Liver (tissue), 9 donors: Measurements from ENCODE around the gene CDH13. TPM values are rescaled to one million over a fixed set of nuclear protein-coding genes. Genes with fewer than 3 reads are reported as not detected.

Experiments used
- DNase-seq: peaks from one replicate; pipeline ENCODE4 v3.0.0-alpha.2; 2017; ENCODE audit warnings: low spot score
- H3K27ac ChIP-seq, 2 donors: one replicate each; pipeline ENCODE4 v1.7.0; 2013; ENCODE audit warnings: inconsistent platforms in 2 of 2, low read length in 2 of 2, control low read depth in 1 of 2, low read depth in 1 of 2, mild to moderate bottlenecking in 1 of 2
- H3K27me3 ChIP-seq, 4 donors: one replicate each; pipeline versions ENCODE4 v1.6.1 to v1.7.0; 2013; ENCODE audit warnings: low read length in 3 of 4, inconsistent platforms in 1 of 4, mild to moderate bottlenecking in 1 of 4, moderate library complexity in 1 of 4; ENCODE audit not compliant: control insufficient read depth in 4 of 4, insufficient read depth in 4 of 4
- H3K36me3 ChIP-seq, 4 donors: one replicate each; pipeline versions ENCODE4 v1.6.1 to v1.7.0; 2013; ENCODE audit warnings: low read length in 3 of 4, mild to moderate bottlenecking in 3 of 4, low read depth in 1 of 4, moderate library complexity in 1 of 4; ENCODE audit not compliant: control insufficient read depth in 4 of 4, insufficient read depth in 3 of 4
- H3K4me1 ChIP-seq, 4 donors: one replicate each; pipeline versions ENCODE4 v1.6.1 to v1.7.0; 2013; ENCODE audit warnings: low read length in 3 of 4, mild to moderate bottlenecking in 3 of 4, moderate library complexity in 1 of 4; ENCODE audit not compliant: control insufficient read depth in 4 of 4, insufficient read depth in 4 of 4
- H3K4me3 ChIP-seq, 3 donors: one replicate each; pipeline versions ENCODE4 v1.6.1 to v1.7.0; 2013; ENCODE audit warnings: low read length in 3 of 3, control low read depth in 1 of 3, low read depth in 1 of 3, mild to moderate bottlenecking in 1 of 3
- H3K9ac ChIP-seq, 2 donors: one replicate each; pipeline ENCODE4 v1.7.0; 2013; ENCODE audit warnings: low read length in 2 of 2, mild to moderate bottlenecking in 2 of 2, moderate library complexity in 2 of 2, control low read depth in 1 of 2, low read depth in 1 of 2
- H3K9me3 ChIP-seq, 4 donors: one replicate each; pipeline versions ENCODE4 v1.6.1 to v1.7.0; 2013; ENCODE audit warnings: low read length in 3 of 4; ENCODE audit not compliant: control insufficient read depth in 4 of 4
- ATF3 ChIP-seq: IDR thresholded peaks from 2 replicates; pipeline ENCODE4 v1.6.1; 2016; ENCODE audit warnings: antibody characterized with exemption
- CTCF ChIP-seq: fragments of 150-350 bp; IDR thresholded peaks from 2 replicates; pipeline ENCODE4 v1.5.1; 2017; ENCODE audit warnings: improper control_type of control experiment, low read depth, low read length; ENCODE audit not compliant: missing input control
- EGR1 ChIP-seq, 2 donors: IDR thresholded peaks; 2 replicates each; pipeline ENCODE4 v1.6.1; 2016 to 2018; ENCODE audit warnings: antibody characterized with exemption in 2 of 2, low read depth in 2 of 2
- FOXA1 ChIP-seq: IDR thresholded peaks from 2 replicates; pipeline ENCODE4 v1.6.1; 2016; ENCODE audit warnings: antibody characterized with exemption
- FOXA2 ChIP-seq: IDR thresholded peaks from 2 replicates; pipeline ENCODE4 v1.6.1; 2016; ENCODE audit warnings: antibody characterized with exemption
- GABPA ChIP-seq, 2 donors: IDR thresholded peaks in 1 of 2; conservative IDR thresholded peaks in 1 of 2; 2 replicates each; pipeline ENCODE4 v1.6.1; 2016; ENCODE audit warnings: antibody characterized with exemption in 2 of 2, mild to moderate bottlenecking in 1 of 2, moderate library complexity in 1 of 2
- HNF4A ChIP-seq, 2 donors: conservative IDR thresholded peaks; 2 replicates each; pipeline ENCODE4 v1.6.1; 2016; ENCODE audit warnings: antibody characterized with exemption in 2 of 2, mild to moderate bottlenecking in 2 of 2
- HNF4G ChIP-seq: IDR thresholded peaks from 2 replicates; pipeline ENCODE4 v1.6.1; 2016; ENCODE audit warnings: antibody characterized with exemption
- JUND ChIP-seq, 2 donors: IDR thresholded peaks; 2 replicates each; pipeline ENCODE4 v1.6.1; 2016; ENCODE audit warnings: antibody characterized with exemption in 2 of 2
- MAX ChIP-seq: IDR thresholded peaks from 2 replicates; pipeline ENCODE4 v1.6.1; 2016; ENCODE audit warnings: antibody characterized with exemption
- NR2F2 ChIP-seq: IDR thresholded peaks from 2 replicates; pipeline ENCODE4 v1.6.1; 2016; ENCODE audit warnings: antibody characterized with exemption
- RAD21 ChIP-seq, 2 donors: IDR thresholded peaks; 2 replicates each; pipeline ENCODE4 v1.6.1; 2016; ENCODE audit warnings: antibody characterized with exemption in 2 of 2, mild to moderate bottlenecking in 2 of 2
- REST ChIP-seq: IDR thresholded peaks from 2 replicates; pipeline ENCODE4 v1.6.1; 2016; ENCODE audit warnings: antibody characterized with exemption, mild to moderate bottlenecking
- RXRA ChIP-seq, 2 donors: IDR thresholded peaks; 2 replicates each; pipeline ENCODE4 v1.6.1; 2017 to 2018; ENCODE audit warnings: antibody characterized with exemption in 2 of 2, mild to moderate bottlenecking in 1 of 2
- SP1 ChIP-seq: IDR thresholded peaks from 2 replicates; pipeline ENCODE4 v1.6.1; 2018; ENCODE audit warnings: antibody characterized with exemption, mild to moderate bottlenecking
- TAF1 ChIP-seq: conservative IDR thresholded peaks from 2 replicates; pipeline ENCODE4 v1.6.1; 2016; ENCODE audit warnings: antibody characterized with exemption, mild to moderate bottlenecking
- YY1 ChIP-seq: IDR thresholded peaks from 2 replicates; pipeline ENCODE4 v1.6.1; 2016; ENCODE audit warnings: antibody characterized with exemption, mild to moderate bottlenecking
- ZBTB33 ChIP-seq: IDR thresholded peaks from 2 replicates; pipeline ENCODE4 v1.6.1; 2016; ENCODE audit warnings: antibody characterized with exemption
- WGBS: extraction: QIAGEN DNeasy Blood & Tissue Kit; methylation state at CpG from one replicate; pipeline ENCODE4 v1.1.7; 2013; 5-methylcytosine and 5-hydroxymethylcytosine counted together
- polyA plus RNA-seq, 2 donors: library from polyadenylated mRNA; stranded (reverse) in 1 of 2; unstranded in 1 of 2; fragments of 200-250 nt in 1 of 2; fragments of >200 nt in 1 of 2; fragmentation: Nextera tagmentation in 1 of 2; extraction: Ambion mirVana in 1 of 2; gene quantifications; one replicate each; pipeline versions ENCODE4 v1.2.1 to v1.2.3, GENCODE V29; 2013 to 2015
- total RNA-seq, 2 donors: library from RNA; depleted of rRNA; stranded (reverse); fragments of >200 nt; gene quantifications; one replicate each; pipeline ENCODE4 v1.2.3, GENCODE V29; 2014
- donor health status: healthy.
- donor health status: healthy.
- donor health status: healthy.
- donor health status: healthy.
- donor health status: healthy.

The CDH13 gene
- total and polyA plus RNA-seq, 4 donors = 0.21 to 1.5 (median 0.58) TPM

DNA sequence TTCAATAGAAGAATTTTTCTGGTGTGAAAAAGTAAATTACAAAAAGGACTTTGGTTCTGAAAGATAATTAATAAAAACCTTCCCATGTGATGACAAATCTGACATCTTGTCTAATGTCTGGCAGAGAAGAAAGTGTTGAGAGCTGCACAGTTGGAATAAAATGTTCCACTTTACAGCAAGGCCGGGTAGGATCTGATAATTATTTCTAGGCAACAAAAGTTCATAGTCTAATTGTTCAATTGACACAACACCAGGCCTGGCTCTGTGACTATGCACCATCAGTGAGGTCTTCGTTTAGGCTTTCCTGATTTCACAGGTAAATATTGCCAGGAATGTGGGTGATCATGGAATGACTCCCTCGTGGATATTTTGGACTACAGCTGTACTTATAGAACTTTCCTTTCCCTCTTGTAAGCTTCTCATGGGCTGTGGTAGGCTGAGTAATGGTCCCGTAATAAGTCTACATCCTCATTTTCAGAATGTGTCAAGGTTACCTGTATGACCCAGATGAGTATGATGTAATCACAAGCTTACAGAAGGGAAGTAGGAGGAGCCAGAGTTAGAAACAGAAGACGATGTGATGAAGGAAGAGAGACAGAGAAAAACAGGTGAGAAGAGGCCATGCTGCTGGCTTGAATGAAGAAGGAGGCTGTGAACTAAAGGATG is 217.0 kb downstream of the CDH13 start:
- Histone ChIP-seq H3K36me3 (no peaks in the 10 kb centered on the region), H3K4me3 (no peak overlapping the region), H3K9me3 (no peaks in the 10 kb centered on the region), H3K27me3 (no peaks in the 10 kb centered on the region), H3K4me1 (no peaks in the 10 kb centered on the region), H3K27ac (no peak overlapping the region), H3K9ac (no peak overlapping the region)
- WGBS = 82% methylated on average over 5 of the region's 5 CpGs
- no peak for DNase-seq
- TF ChIP-seq ATF3 (no peak), RXRA (IDR thresholded peaks at IDR 0.05) (no peak), NR2F2 (no peak), GABPA (IDR thresholded peaks at IDR 0.05 in 1 of 2, conservative IDR thresholded peaks at IDR 0.05 in 1 of 2) (no peak), SP1 (no peak), CTCF (no peak), HNF4A (conservative IDR thresholded peaks at IDR 0.05) (no peak), MAX (no peak), EGR1 (IDR thresholded peaks at IDR 0.05; ENCODE audit: low read depth in 2 of 2) (no peak), HNF4G (no peak), RAD21 (IDR thresholded peaks at IDR 0.05) (no peak), REST (no peak), YY1 (no peak), FOXA1 (no peak), JUND (IDR thresholded peaks at IDR 0.05) (no peak), FOXA2 (no peak), TAF1 (no peak), ZBTB33 (no peak)
